ENCODE data around the gene ARHGEF1. TPM values are rescaled to one million over a fixed set of nuclear protein-coding genes. Genes with fewer than 3 reads are reported as not detected.

The ARHGEF1 gene
- total and polyA plus RNA-seq, 11 donors, result 22.8 to 89.2 (median 28.0) TPM

GRCh38 chr19:41944336-41944735 is 61.4 kb downstream of the ARHGEF1 start:
- peaks cover 8 to 25% (median 19%) of the 10 kb centered on the region in 9 donors for H3K27me3 ChIP-seq
- TF ChIP-seq POLR2A (IDR thresholded peaks at IDR 0.05), result no peak
- no peak for TF ChIP-seq CTCF (IDR thresholded peaks at IDR 0.05)

GRCh38 chr19:41945135-41945766 is 62.3 kb downstream of the ARHGEF1 start:
- no peak for TF ChIP-seq POLR2A (IDR thresholded peaks at IDR 0.05)
- no peak for TF ChIP-seq CTCF (IDR thresholded peaks at IDR 0.05)
- intact Hi-C loops (cut with DNase I), result loop anchor here in 1 of 10 donors (5.0 kb wide), 1 partner anchor 68 kb away; the partner anchor contains the start of gene CD79A
- no peaks in the 10 kb centered on the region for H3K36me3 ChIP-seq
- H3K27me3 ChIP-seq, result peaks cover 1 to 18% (median 12%) of the 10 kb centered on the region in 9 donors
- DNase-seq, result no peak
- WGBS, 4 donors, result 80 to 89% (median 86%) methylated on average over 8 of the region's 8 CpGs
- H3K27ac ChIP-seq, result no peak overlapping the region
- ATAC-seq, result peak in 1 of 4 donors; percentile 34
- no peak overlapping the region for H3K4me3 ChIP-seq
- no peaks in the 10 kb centered on the region for H3K9me3 ChIP-seq
- peaks cover 0 to 10% (median 1%) of the 10 kb centered on the region in 12 donors for H3K4me1 ChIP-seq

More at GRCh38 chr19:41944336-41944735, 61.4 kb downstream of the ARHGEF1 start:
- Histone ChIP-seq H3K4me3 (no peak overlapping the region), H3K4me1 (peaks cover 0 to 17% (median 3%) of the 10 kb centered on the region in 12 donors), H3K36me3 (no peaks in the 10 kb centered on the region), H3K9me3 (no peaks in the 10 kb centered on the region), H3K27ac (no peak overlapping the region)
- 50 to 75% (median 68%) methylated on average over 1 to 2 of the region's 2 CpGs for WGBS, 4 donors
- no peak for DNase-seq
- no peak for ATAC-seq
- intact Hi-C loops (cut with DNase I), result loop anchor here in 1 of 10 donors (5.0 kb wide), 1 partner anchor 52 kb away; no protein-coding TSS in a partner anchor

- Histone ChIP-seq H3K4me3 (no peak overlapping the region), H3K27me3 (peaks cover 0 to under 1% (median 0%) of the 10 kb centered on the region in 9 donors), H3K9me3 (no peaks in the 10 kb centered on the region), H3K36me3 (no peaks in the 10 kb centered on the region), H3K4me1 (peaks cover 0 to 15% (median 0%) of the 10 kb centered on the region in 12 donors), H3K27ac (no peak overlapping the region)
- ATAC-seq (no peak), DNase-seq (no peak)
- 91 to 93% (median 92%) methylated on average over 3 of the region's 3 CpGs for WGBS, 4 donors
- intact Hi-C loops (cut with DNase I), result loop anchor here in 1 of 10 donors (5.0 kb wide), 1 partner anchor 70 kb away; the partner anchor contains the start of gene CD79A
- TF ChIP-seq POLR2A (IDR thresholded peaks at IDR 0.05), result no peak
- no peak for TF ChIP-seq CTCF (IDR thresholded peaks at IDR 0.05)
These were observed 64.1 kb downstream of the ARHGEF1 start for GRCh38 chr19:41947091-41947490.

DNA sequence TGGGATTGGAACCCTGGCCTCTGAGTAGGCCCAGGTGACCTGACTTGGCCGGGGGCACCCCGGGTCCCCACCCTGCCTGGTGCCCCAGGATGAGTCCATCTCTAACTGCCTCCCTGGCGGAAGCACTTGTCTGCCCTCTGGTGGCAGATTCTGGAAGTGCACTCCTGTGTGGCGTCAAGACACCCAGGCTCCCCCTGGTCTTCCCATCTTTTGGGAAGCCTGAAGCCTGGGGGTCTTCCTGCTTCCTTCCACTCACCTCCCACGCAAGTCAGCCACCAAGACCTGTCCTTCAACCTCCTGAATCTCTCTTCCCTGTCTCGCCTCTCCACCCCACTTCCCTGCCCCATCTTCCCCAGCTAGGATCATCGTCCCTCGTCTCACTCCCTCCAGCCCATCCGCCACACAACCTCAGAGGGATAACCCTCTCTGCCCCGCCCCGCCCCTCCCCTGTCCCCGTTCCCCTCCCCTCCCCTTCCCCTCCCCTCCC is 68.7 kb downstream of the ARHGEF1 start:
- ATAC-seq (peak in 3 of 4 donors; percentile 64 to 71 (median 66)), DNase-seq (peak; percentile 68 to 81 (median 79))
- Histone ChIP-seq H3K9me3 (no peaks in the 10 kb centered on the region), H3K4me1 (peaks cover 0 to 8% (median 0%) of the 10 kb centered on the region in 12 donors), H3K27ac (no peak overlapping the region), H3K36me3 (peaks cover 0 to 18% (median 5%) of the 10 kb centered on the region in 9 donors), H3K27me3 (no peaks in the 10 kb centered on the region), H3K4me3 (no peak overlapping the region)
- peak; percentile 91 to 99 (median 98) for TF ChIP-seq CTCF (IDR thresholded peaks at IDR 0.05)
- TF ChIP-seq POLR2A (IDR thresholded peaks at IDR 0.05), result no peak
- 3 to 7% (median 4%) methylated on average over 12 of the region's 12 CpGs for WGBS, 4 donors
- intact Hi-C loops (cut with DNase I), result loop anchor here in 6 of 10 donors (1.0 to 5.0 kb wide), 3 partner anchors 78 to 79 kb away; no protein-coding TSS in a partner anchor

Measured in heart left ventricle (tissue), 16 donors.